Measurements from ENCODE around the gene ACSS3.

ACSS3 gene

DNA sequence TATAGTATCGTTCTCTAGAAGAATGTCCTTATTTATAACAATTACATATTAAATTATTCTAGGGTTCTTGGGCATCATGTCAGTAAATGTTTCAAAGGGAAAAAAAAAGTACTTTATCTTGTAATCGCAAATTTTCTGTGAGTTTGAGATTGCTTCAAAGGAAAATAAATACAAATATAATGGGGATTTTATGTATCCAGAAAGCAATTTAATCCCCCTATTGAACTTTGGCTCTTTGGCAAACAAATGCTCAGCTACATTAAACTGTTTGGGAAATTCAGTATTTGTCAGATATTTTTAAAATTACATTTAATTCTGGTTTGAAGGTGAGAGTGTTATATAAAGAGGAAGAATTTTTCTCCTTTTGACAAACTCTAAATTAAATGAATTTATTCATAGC, 8.0 kb downstream of the ACSS3 start:
- TF ChIP-seq, protein P1, sequence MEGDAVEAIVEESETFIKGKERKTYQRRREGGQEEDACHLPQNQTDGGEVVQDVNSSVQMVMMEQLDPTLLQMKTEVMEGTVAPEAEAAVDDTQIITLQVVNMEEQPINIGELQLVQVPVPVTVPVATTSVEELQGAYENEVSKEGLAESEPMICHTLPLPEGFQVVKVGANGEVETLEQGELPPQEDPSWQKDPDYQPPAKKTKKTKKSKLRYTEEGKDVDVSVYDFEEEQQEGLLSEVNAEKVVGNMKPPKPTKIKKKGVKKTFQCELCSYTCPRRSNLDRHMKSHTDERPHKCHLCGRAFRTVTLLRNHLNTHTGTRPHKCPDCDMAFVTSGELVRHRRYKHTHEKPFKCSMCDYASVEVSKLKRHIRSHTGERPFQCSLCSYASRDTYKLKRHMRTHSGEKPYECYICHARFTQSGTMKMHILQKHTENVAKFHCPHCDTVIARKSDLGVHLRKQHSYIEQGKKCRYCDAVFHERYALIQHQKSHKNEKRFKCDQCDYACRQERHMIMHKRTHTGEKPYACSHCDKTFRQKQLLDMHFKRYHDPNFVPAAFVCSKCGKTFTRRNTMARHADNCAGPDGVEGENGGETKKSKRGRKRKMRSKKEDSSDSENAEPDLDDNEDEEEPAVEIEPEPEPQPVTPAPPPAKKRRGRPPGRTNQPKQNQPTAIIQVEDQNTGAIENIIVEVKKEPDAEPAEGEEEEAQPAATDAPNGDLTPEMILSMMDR (IDR thresholded peaks at IDR 0.05): no peak

DNA sequence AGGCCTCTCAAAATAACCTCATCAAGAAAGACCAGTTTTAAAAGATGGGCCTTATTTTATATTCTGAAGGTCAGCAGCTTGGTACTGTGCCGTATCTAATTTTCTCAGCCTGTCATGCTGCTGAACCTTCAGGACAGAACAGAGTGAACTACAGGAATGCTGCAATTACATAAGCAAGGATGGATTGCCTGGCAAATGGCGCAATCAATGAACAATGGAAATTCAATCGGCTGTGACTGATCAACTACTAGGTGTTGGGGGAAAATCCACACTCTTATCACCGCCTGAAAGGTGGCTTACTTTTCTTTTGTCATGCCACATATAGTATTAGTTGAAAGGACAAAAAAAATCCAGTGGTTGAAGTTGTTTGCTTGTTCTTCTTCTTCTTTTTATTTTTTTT, 8.5 kb downstream of the ACSS3 start:
- TF ChIP-seq, protein P1 (IDR thresholded peaks at IDR 0.05): no peak

DNA sequence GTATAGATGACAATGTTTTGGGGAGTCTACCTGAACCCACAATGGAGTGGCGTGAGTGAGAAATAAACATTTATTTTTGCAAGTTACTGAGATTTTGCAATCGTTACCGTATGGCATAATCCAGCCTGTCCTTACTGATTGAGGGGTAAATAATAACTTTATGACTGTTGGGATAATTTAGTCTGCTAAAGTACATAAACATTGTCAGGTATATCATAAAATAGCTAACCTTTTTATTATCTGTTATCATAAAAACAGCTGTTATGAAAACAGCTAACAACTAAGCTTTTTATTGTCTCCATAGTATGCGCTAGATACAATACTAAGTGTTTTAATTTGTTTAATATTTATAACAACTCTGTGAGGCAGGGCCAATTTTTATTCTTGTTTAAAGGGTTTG, 10.3 kb downstream of the ACSS3 start:
- TF ChIP-seq, protein P1 (IDR thresholded peaks at IDR 0.05): no peak

DNA sequence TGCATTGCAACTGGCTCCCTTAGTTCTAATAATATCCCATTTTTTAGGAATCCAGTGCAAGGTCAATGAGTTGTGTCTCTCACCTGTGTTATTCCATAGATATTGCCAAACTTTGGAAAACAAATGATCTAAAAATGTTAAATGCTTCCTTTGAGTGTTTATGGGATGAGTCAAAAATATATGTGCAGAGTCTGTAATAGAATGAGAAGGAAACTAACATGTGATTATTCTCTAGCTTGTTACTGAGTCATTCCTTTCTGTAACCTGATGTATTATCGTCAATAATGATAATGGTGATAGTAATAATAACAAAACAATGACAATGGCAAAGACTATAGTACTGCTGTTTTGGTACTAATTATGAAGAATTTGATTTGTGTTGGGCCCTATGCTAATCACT, 11.5 kb downstream of the ACSS3 start:
- TF ChIP-seq, protein P1 (IDR thresholded peaks at IDR 0.05): no peak

DNA sequence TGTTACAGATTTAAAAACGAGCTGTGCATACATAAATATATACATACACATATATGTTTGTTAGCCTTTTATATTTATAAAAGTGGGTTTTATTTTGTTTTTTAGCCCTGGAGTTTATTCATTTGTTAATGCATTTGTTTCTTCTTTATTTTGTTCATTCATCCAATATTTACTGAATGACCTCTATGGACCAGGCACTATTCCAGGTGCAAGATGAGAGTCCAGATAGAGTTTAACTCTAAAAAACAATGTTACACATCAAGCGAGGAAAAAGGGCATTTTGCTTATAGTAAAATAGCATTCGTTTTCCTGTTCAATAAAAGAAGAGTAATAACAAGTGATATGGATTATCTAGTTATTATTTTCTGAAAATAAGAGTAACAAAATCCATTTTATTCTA, 14.2 kb downstream of the ACSS3 start:
- TF ChIP-seq, protein P1 (IDR thresholded peaks at IDR 0.05): no peak

DNA sequence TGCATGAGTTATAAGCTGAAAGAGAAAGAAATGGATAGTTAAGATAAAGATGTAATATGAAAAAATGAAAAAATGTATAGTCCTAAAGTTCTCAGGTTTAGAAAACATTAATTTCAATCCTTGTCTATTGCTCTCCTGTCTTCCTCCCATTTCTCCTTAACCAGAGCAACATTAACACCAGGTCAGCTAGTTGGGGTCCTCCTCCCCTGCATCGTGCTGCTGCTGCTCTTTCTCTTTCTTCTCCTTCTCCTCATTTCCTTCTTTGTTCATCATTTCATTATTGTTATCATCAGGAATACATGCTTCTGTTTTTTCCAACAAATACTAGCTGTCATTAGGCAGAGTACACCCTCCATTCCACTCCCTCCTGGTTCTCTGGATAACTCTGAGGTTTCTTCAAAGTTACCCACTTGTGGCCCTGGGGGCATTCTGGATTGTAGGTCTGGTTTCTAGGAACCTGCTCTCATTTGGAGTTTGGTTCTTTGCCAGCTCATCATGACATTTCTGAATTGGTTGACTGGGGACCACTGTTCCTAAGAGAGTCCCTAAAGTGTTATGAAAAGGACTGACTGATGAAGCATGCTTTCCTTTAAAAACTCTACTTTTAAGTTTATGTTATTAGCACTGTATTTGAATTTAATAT, 17.0 kb downstream of the ACSS3 start:
- TF ChIP-seq, protein P1 (IDR thresholded peaks at IDR 0.05): no peak

DNA sequence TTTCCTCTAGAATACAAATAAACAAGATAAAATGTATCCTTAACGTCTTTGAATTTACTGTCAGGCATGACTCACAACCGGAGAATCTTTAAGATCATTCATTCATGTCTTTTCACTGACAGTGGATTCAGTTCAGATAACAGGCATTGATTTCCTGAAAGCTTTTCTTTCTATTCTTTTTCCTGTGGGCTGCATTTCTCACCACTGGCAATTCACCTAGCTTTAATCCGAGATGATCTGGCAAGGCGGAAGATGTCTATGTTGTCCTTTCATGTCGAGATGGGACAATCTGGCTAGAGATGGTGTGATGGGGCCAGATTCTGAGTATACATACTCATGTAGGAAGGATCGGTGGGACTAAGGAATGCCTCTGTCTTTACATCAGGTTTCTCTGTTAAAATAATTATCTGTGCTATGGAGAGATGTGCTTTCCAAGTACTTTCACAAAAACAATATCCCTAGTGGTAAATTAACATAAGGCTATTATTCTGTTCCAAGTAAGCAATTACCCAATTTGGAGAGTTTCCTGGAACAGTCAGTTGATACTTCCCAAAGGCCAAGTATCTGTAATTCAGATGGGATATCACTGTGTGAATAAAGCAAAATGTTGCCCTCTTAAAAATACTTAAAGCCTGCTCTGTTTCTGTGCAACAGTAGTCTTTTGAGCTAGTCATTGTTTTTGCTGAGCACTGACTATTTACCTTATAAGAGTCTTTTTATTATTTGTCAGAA, 17.8 kb downstream of the ACSS3 start:
- TF ChIP-seq, protein P1 (IDR thresholded peaks at IDR 0.05): no peak

Data from LNCAP (cell line).